ENCODE measurements around the gene TNFRSF18.

Gene TNFRSF18

DNA sequence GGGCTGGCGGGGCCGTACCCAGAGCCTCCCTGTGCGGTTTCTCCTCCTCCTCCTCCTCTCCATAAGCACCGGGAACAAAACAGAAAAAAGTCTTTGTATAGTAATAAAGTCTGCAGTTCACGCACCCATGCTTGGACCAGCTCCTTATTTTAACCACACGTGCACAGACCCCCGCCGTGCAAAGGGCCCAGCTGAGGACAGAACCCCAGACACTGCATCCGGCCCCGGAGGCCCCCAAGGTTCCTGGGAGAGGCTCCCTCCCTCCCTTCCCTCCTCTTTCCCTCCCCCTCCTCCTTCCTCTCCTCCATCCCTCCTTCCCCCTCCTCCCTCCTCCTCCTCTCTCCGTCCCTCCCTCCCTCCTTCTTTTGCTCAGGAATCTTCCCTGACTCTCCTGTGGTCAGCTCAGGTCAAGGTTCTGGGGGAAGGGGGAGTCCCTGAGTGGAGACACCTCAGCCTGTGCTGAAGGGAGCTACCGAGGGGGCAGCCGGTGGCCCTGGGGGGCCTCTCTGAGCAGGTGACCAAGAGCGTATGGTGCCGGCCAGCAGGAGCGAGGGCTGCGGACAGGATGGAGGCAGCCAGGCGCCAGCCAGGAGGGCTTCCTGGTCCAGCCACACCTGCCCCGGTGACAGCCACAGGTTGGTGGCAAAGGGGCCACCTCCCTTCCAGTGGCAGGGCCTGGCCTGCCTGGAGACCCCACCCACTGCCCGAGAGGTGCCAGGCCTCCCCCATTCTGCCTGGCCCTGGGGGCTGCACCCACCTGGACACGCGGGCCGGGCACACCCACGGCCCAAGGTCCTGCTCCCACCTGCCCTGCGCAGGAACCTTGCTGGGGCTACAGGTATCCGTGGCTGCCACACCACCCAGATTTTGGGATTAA, 35.9 kb downstream of the TNFRSF18 start:
- DNase-seq (ENCODE audit: insufficient read length, low spot score): no peak
- no peak for FAIRE-seq
- TF ChIP-seq SPI1 (IDR thresholded peaks at IDR 0.05; ENCODE audit: low read depth, low read length): no peak
- no peak for TF ChIP-seq POU2F2 (IDR thresholded peaks at IDR 0.05; ENCODE audit: low read depth, low read length)
- TF ChIP-seq PAX5 (IDR thresholded peaks at IDR 0.05; ENCODE audit: insufficient read depth, low read length, severe bottlenecking): no peak
- no peak for TF ChIP-seq POLR2A (IDR thresholded peaks at IDR 0.05; ENCODE audit: low read depth, low read length)
- no peak for TF ChIP-seq TAF1 (IDR thresholded peaks at IDR 0.05; ENCODE audit: low read depth, low read length)
- TF ChIP-seq POLR2AphosphoS5 (IDR thresholded peaks at IDR 0.05; ENCODE audit: low read depth, low read length): no peak

DNA sequence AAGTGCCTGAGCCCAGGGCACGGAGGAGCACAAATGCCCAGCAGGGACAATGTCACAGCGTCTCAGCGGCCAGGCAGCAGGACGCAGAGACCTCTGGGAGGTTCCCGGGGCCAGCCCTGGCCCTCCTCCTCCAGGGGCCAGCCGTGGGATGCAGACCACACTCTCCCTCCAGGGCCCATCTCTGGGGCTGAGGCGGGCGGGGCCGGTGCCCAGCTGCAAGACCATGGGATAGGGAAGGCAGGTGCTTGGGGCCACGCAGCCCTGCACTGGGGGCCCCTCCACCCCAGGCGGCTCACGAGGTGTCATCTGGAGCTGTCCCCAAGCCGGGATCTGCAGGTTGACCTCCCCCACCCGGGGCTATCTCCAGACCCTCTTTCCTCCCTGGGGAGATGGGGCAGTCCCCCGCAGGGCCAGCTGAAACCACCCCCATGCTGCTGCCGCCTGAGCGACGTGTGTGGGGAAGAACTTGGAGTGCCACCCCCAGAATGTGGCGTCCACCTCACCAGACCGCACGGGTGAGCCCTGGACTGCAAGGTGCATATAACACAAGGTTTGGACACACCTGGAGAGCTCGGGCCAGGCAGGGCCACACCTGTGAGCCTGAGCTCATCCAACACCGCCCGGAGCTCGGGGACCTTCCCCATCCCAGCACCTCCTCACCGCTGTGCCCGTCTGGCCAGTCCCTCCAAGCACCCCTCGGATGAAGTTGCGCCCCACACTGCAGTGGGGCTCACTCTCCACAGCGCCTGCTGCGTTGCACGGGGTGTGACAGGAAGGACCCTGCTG, 36.8 kb downstream of the TNFRSF18 start:
- no peak for TF ChIP-seq SPI1 (IDR thresholded peaks at IDR 0.05; ENCODE audit: low read depth, low read length)
- TF ChIP-seq POU2F2 (IDR thresholded peaks at IDR 0.05; ENCODE audit: low read depth, low read length): no peak
- FAIRE-seq (no peak), DNase-seq (ENCODE audit: insufficient read length, low spot score) (no peak)

DNA sequence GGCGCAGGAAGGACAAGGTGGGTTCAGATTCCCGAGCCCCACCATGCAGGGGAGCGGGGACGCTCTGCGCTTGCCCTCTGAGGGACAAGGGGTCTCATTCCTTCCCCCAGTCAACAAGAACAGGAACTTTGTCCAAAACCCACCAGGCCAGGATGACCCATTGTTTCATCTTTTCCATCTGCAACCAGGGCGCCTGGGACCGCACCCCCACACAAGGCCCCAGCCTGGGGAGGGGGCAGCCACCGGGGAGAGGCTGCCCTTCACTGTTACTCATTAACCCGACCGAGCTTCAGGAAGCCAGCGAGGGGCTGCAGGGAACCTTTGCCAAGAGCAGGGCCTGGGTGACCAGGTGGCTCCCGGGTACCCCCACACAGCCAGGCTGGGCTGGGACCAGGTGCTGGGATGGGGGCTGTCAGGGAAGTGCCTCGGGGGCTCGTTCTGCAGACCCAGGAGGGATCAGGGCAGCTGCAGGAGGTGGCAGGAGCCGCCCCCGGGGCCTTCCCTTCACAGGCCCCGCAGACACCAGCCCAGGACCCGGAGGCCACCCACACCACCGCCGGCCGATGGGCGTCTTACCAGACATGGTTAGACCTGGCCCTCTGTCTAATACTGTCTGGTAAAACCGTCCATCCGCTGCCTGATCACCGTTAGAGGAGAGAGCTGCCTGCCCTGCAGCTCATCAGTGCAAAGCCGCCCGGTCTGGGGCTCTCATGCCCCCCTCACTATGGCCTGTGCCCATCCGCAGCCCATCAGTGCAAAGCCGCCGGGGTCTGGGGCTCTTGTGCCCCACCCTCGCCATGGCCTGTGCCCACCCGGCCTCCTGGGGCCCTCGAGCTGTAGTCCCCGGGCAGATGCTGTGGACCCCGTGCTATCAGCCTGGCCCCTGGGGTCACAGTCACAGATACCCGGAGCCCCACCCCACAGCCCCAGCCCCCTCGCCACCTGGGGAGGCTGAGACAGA, 37.7 kb downstream of the TNFRSF18 start:
- no peak for FAIRE-seq

DNA sequence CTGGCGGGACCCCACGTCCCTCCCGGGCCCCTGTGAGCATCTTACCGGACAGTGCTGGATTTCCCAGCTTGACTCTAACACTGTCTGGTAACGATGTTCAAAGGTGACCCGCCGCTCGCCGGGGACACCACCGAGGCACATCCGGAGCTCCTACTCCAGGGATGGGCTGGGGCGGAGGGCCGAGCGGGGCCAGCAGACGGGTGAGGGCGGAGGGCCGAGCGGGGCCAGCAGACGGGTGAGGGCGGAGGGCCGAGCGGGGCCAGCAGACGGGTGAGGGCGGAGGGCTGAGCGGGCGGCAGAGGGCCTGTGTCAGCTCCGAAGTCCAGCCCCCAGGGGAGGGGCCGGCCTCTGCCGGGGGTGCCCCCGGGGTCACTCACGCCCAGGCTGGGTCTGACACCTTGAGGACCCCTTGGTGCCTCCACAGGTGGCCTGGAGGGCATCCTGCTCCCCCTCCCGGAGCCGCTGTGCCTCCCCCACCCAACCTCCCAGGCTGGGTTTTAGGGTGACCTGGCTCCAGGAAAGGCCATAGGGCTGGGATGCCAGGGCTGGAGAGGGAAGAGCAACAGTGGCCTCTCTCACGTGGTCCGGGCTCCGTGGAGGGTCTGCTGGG, 38.4 kb downstream of the TNFRSF18 start:
- DNase-seq (ENCODE audit: insufficient read length, low spot score) (no peak), FAIRE-seq (no peak)
- TF ChIP-seq POLR2A (IDR thresholded peaks at IDR 0.05; ENCODE audit: low read depth, low read length): no peak

More for the DNA sequence above, 37.7 kb downstream of the TNFRSF18 start:
- TF ChIP-seq POLR2AphosphoS5 (IDR thresholded peaks at IDR 0.05; ENCODE audit: low read depth, low read length) (no peak), PAX5 (IDR thresholded peaks at IDR 0.05; ENCODE audit: insufficient read depth, low read length, severe bottlenecking) (no peak), POLR2A (IDR thresholded peaks at IDR 0.05; ENCODE audit: low read depth, low read length) (no peak), TAF1 (IDR thresholded peaks at IDR 0.05; ENCODE audit: low read depth, low read length) (no peak), SPI1 (IDR thresholded peaks at IDR 0.05; ENCODE audit: low read depth, low read length) (no peak), POU2F2 (IDR thresholded peaks at IDR 0.05; ENCODE audit: low read depth, low read length) (no peak)
- no peak for DNase-seq (ENCODE audit: insufficient read length, low spot score)

DNA sequence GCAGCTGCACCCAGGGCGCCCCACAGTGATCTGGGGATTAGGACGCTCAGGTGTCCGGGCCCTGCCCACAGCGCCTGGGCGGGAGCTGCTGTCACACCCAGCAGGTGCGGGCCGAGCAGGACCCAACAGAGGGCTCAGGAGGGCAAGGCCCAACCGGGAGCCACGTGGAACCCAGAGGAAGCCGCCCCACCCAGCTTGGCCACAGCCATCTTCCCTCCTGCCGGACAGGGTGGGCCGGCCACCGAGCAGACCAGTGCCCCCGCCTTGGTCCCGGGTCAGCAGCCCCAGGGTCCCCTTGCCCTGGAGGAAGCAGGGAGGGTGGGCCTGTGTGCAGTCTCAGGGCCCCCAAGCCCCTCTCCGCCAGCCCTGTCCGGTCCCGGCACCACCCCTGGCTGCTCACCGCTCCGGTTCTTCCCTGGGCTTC, 39.0 kb downstream of the TNFRSF18 start:
- DNase-seq (ENCODE audit: insufficient read length, low spot score) (no peak), FAIRE-seq (no peak)
- TF ChIP-seq POLR2AphosphoS5 (IDR thresholded peaks at IDR 0.05; ENCODE audit: low read depth, low read length) (no peak), SPI1 (IDR thresholded peaks at IDR 0.05; ENCODE audit: low read depth, low read length) (no peak), PAX5 (IDR thresholded peaks at IDR 0.05; ENCODE audit: insufficient read depth, low read length, severe bottlenecking) (no peak), TAF1 (IDR thresholded peaks at IDR 0.05; ENCODE audit: low read depth, low read length) (no peak), POLR2A (IDR thresholded peaks at IDR 0.05; ENCODE audit: low read depth, low read length) (no peak), POU2F2 (IDR thresholded peaks at IDR 0.05; ENCODE audit: low read depth, low read length) (no peak)

DNA sequence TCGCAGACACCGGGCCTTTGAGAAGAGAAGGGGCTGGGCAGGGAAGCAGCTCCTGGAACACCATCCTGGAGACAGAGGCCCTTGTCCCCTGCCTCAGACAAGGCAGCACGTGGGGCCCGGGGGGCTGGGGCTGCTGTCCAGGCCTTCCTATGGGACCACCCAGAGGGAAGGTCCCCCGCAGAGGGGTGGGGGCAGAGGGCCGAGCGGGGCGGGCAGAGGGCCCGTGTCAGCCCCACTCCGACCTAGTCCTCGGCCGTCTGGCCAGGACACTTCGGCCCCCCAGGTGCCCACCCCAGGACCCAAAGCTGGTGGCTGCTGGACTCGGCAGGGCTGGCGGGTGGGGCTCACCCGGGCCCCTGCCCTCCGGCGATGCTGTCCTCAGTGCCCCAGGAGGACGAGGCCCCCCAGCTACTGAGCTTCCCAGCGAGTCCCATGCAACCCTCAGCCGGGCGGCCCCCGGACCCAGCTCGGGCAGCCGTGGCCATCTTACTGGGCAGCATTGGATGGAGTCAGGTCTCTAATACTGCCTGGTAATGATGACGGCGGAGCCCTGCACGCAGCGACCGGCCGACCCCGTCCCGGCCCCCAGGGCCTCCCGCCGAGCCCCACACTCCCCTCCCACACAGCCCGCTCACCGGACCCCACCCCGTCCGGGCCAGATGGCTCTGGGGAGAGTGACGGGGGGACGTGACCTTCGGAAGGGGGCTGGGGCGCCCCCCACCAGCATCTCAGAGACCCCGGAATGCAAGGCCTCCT, 39.6 kb downstream of the TNFRSF18 start:
- no peak for DNase-seq (ENCODE audit: insufficient read length, low spot score)
- no peak for FAIRE-seq
- TF ChIP-seq POLR2A (IDR thresholded peaks at IDR 0.05; ENCODE audit: low read depth, low read length): no peak

DNA sequence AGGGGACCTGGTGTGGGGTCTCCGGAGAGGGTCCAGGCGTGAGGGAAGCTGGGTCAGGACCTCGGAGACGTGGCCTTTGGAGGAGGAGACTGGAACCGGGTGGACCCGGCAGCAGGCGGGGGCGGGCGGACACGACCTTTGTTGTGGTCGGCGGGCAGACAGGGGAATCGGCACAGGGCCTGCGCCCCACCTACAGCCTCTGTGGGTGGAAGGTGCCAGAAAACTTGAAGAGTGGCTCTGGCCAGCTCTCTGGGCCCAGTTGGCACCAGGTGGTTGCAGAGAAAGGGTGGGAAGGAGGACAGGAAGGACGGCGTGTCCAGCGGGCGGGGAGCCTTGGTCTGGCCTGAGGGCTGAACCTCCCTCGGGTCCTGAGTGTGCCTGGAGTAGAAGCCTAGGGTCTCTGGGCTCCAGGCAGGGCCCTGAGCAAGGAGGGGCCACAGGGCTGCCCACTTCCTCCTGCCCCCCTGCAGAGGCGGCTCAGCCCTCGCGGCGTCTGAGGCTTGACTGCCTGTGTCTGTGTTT, 40.4 kb downstream of the TNFRSF18 start:
- DNase-seq (ENCODE audit: insufficient read length, low spot score): no peak
- TF ChIP-seq POLR2A (IDR thresholded peaks at IDR 0.05; ENCODE audit: low read depth, low read length) (no peak), POU2F2 (IDR thresholded peaks at IDR 0.05; ENCODE audit: low read depth, low read length) (no peak), POLR2AphosphoS5 (IDR thresholded peaks at IDR 0.05; ENCODE audit: low read depth, low read length) (no peak), PAX5 (IDR thresholded peaks at IDR 0.05; ENCODE audit: insufficient read depth, low read length, severe bottlenecking) (no peak)
- no peak for FAIRE-seq

DNA sequence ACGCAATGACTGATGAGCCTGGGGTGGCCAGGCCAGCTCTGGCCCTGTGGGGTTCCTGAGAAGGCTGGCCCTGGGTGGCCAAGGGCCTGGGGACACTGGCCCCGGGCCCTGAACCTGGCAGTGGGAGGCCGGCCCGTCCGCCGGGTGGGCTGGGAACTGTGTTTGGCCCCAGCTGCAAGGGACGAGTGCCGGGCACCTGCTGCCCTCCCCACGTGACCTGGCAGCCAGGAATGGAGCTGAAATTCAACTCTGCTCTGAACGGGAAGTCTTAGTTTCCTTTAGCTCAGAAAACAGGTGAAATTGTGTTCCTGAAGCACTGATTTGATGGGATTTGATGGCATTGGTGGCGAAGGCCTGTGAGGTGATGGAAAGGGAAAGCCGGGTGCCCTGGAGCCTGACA, 40.9 kb downstream of the TNFRSF18 start:
- no peak for TF ChIP-seq POLR2AphosphoS5 (IDR thresholded peaks at IDR 0.05; ENCODE audit: low read depth, low read length)
- TF ChIP-seq POU2F2 (IDR thresholded peaks at IDR 0.05; ENCODE audit: low read depth, low read length): no peak
- TF ChIP-seq SPI1 (IDR thresholded peaks at IDR 0.05; ENCODE audit: low read depth, low read length): no peak
- TF ChIP-seq PAX5 (IDR thresholded peaks at IDR 0.05; ENCODE audit: insufficient read depth, low read length, severe bottlenecking): no peak
- no peak for TF ChIP-seq POLR2A (IDR thresholded peaks at IDR 0.05; ENCODE audit: low read depth, low read length)
- TF ChIP-seq TAF1 (IDR thresholded peaks at IDR 0.05; ENCODE audit: low read depth, low read length): no peak
- DNase-seq (ENCODE audit: insufficient read length, low spot score): no peak
- FAIRE-seq: no peak

All from GM12891 (cell line).